ENCODE data around the gene FBLN5. TPM values are rescaled to one million over a fixed set of nuclear protein-coding genes. Genes with fewer than 3 reads are reported as not detected.

The FBLN5 gene
- total and polyA plus RNA-seq, 9 of the 15 experiments (the other 6 are each of a cell fraction or from before 2014, with no cell fraction given) = 0.11 to 0.22 TPM; not detected in 7

- Histone ChIP-seq H3K9ac (ENCODE audit: insufficient read depth in 1 of 2, low read depth in 2 of 2, low read length in 2 of 2) (no peak overlapping the region), H3K27me3 (ENCODE audit: control insufficient read depth in 2 of 2, insufficient read depth in 2 of 2, low read length in 2 of 2) (peaks cover 0 to 4% of the 10 kb centered on the region in 2 experiments; a peak in 2 of 5 replicates), H3K36me3 (ENCODE audit: control insufficient read depth, insufficient read depth, low read length) (no peaks in the 10 kb centered on the region), H2AFZ (ENCODE audit: low read depth, low read length) (no peak overlapping the region), H3K79me2 (ENCODE audit: control insufficient read depth, insufficient read depth, low read length) (no peaks in the 10 kb centered on the region), H4K20me1 (replicated peaks; ENCODE audit: control insufficient read depth, insufficient read depth, low read length) (no peaks in the 10 kb centered on the region), H3K4me1 (replicated peaks in 1 of 2; ENCODE audit: control insufficient read depth in 2 of 2, insufficient read depth in 2 of 2, low read length in 2 of 2) (no peaks in the 10 kb centered on the region), H3K4me3 (no peak overlapping the region), H3K9me1 (ENCODE audit: control insufficient read depth, insufficient read depth, low read length) (no peaks in the 10 kb centered on the region), H3K9me3 (replicated peaks; ENCODE audit: control insufficient read depth, insufficient read depth, low read depth, low read length) (no peaks in the 10 kb centered on the region), H3K27ac (ENCODE audit: extremely low read depth, low read depth, low read length) (no peak overlapping the region), H3K4me2 (ENCODE audit: insufficient read depth, low read length) (no peak overlapping the region)
- ChIA-PET POLR2A (no interaction called here), CTCF (ENCODE audit: low intra/inter-chr PET ratio) (no interaction called here)
- no peak for FAIRE-seq
- WGBS (ENCODE audit: insufficient coverage, low coverage, missing lambda C conversion rate) = 3% methylated on average over 5 of the region's 5 CpGs
- intact Hi-C loops (cut with micrococcal nuclease) = loop anchor here (10.0 kb wide), 1 partner anchor 236 kb away; no protein-coding TSS in a partner anchor
- TF ChIP-seq FOXK2 (conservative IDR thresholded peaks at IDR 0.05 in 1 of 2, IDR thresholded peaks at IDR 0.05 in 1 of 2; ENCODE audit: low read depth in 2 of 2) (no peak), ZNF639 (CRISPR knock-in tag; conservative IDR thresholded peaks at IDR 0.05 in 1 of 2, IDR thresholded peaks at IDR 0.05 in 1 of 2) (no peak), TFE3 (CRISPR knock-in tag; IDR thresholded peaks at IDR 0.05) (no peak), TCF3 (CRISPR knock-in tag; IDR thresholded peaks at IDR 0.05) (no peak), CHCHD3 (CRISPR knock-in tag; IDR thresholded peaks at IDR 0.05) (no peak), NELFE (IDR thresholded peaks at IDR 0.05; ENCODE audit: insufficient read depth, insufficient read length) (no peak), ZFP1 (CRISPR knock-in tag; IDR thresholded peaks at IDR 0.05) (no peak), CREM (IDR thresholded peaks at IDR 0.05; ENCODE audit: low read depth) (no peak), ZNF197 (CRISPR knock-in tag; IDR thresholded peaks at IDR 0.05; ENCODE audit: low read depth) (no peak), HNRNPLL (IDR thresholded peaks at IDR 0.05; ENCODE audit: low read depth, low read length, poor library complexity, severe bottlenecking) (no peak), HES1 (IDR thresholded peaks at IDR 0.05; ENCODE audit: low read depth) (no peak), SMARCA5 (IDR thresholded peaks at IDR 0.05) (no peak)
- DNase-seq (ENCODE audit: extremely low read depth in 1 of 4, low spot score in 3 of 4) = no peak
- BruUV-seq (replicated peaks) = no TSS peak
- in situ Hi-C loops (cut with MboI) = no loop called here
- no peak for ATAC-seq
These were observed 57.2 kb downstream of the FBLN5 start for GRCh38 chr14:91890291-91890749.

Data from K562 (cell line).